HCT116 (cell line): Measurements from ENCODE around the gene RABEPK. TPM values are rescaled to one million over a fixed set of nuclear protein-coding genes. Genes with fewer than 3 reads are reported as not detected.

ENCODE experiments used
- ATAC-seq: fragments of 200-7000 bp; cut with Tn5 transposase; 2 replicates; pipeline ENCODE4 v1.9.1; 2020; ENCODE audit warnings: mild to moderate bottlenecking, moderate library complexity
- BruUV-seq: library from RNA; stranded (reverse); fragments of 400-500 nt; replicated peaks from 2 replicates; lab custom pipeline; 2021; lab: Mats Ljungman, UMichigan
- CTCF ChIA-PET: fragments of 300-600 bp; sonication (Branson Sonifier 250); formaldehyde crosslinking; loops from one replicate; lab custom pipeline; 2021; ENCODE audit warnings: antibody characterized with exemption; lab: Charles Lee
- POLR2A ChIA-PET: fragments of 300-600, 350-600 bp; sonication (Branson Sonifier 250); formaldehyde crosslinking; loops from one replicate; lab custom pipeline; 2021; ENCODE audit warnings: antibody characterized with exemption; lab: Charles Lee
- RAD21 ChIA-PET, 2 experiments: fragments of 300-600 bp; sonication (Branson Sonifier 250); formaldehyde crosslinking; loops; one replicate each; lab custom pipeline; 2023; ENCODE audit warnings: low total read pairs in 2 of 2; ENCODE audit not compliant: uncharacterized antibody in 2 of 2, unreplicated experiment in 2 of 2, low non-redundant PET in 1 of 2; lab: Charles Lee
- DNase-seq: peaks from one replicate; pipeline ENCODE4 v3.0.0-alpha.2; 2010; ENCODE audit warnings: low read depth, low spot score
- H2AFZ ChIP-seq: fragments of 200-600 bp; shearing (Covaris generic), sonication (generic); 2 replicates; pipeline ENCODE4 v1.6.1; 2017; ENCODE audit warnings: low read depth, mixed run types, mixed read lengths, antibody characterized with exemption, low read length; ENCODE audit not compliant: poor library complexity, severe bottlenecking
- H3K27ac ChIP-seq: 2 replicates; pipeline ENCODE4 v1.5.1; 2012; ENCODE audit warnings: low read depth, low read length
- H3K27me3 ChIP-seq: fragments of 200-600 bp; sonication (generic); 2 replicates; pipeline ENCODE4 v1.6.1; 2016; ENCODE audit warnings: mixed run types, low read length, mixed read lengths; ENCODE audit not compliant: insufficient read depth
- H3K36me3 ChIP-seq, 2 experiments: fragments of 200-500 bp in 1 of 2; fragments of 200-600 bp in 1 of 2; sonication (Bioruptor generic) in 1 of 2; sonication (generic) in 1 of 2; 2 replicates each; pipeline versions ENCODE4 v1.5.1 to v1.6.1; 2014 to 2016; ENCODE audit warnings: low read length in 2 of 2, inconsistent platforms in 1 of 2, mixed read lengths in 1 of 2, mixed run types in 1 of 2; ENCODE audit not compliant: insufficient read depth in 2 of 2, control insufficient read depth in 1 of 2
- H3K4me1 ChIP-seq, 2 experiments: fragments of 200-600 bp in 1 of 2; sonication (generic) in 1 of 2; 2 replicates each; pipeline versions ENCODE4 v1.5.1 to v1.6.1; 2012 to 2017; ENCODE audit warnings: low read length in 2 of 2, inconsistent platforms in 1 of 2, mild to moderate bottlenecking in 1 of 2, mixed read lengths in 1 of 2, mixed run types in 1 of 2, moderate library complexity in 1 of 2; ENCODE audit not compliant: insufficient read depth in 2 of 2, control insufficient read depth in 1 of 2
- H3K4me2 ChIP-seq: fragments of 200-600 bp; sonication (generic); 2 replicates; pipeline ENCODE4 v1.6.1; 2017; ENCODE audit warnings: mixed run types, low read length, mixed read lengths
- H3K4me3 ChIP-seq, 2 experiments: fragments of 200-600 bp in 1 of 2; sonication (generic) in 1 of 2; replicated peaks in 1 of 2; 2 replicates each; pipeline ENCODE4 v1.5.1; 2011 to 2016; ENCODE audit warnings: low read length in 2 of 2, control low read depth in 1 of 2, low read depth in 1 of 2, mild to moderate bottlenecking in 1 of 2, mixed read lengths in 1 of 2, mixed run types in 1 of 2
- H3K79me2 ChIP-seq: fragments of 200-600 bp; sonication (generic); 2 replicates; pipeline ENCODE4 v1.6.1; 2017; ENCODE audit warnings: mild to moderate bottlenecking, mixed run types, low read length, moderate library complexity, mixed read lengths; ENCODE audit not compliant: insufficient read depth
- H3K9ac ChIP-seq: fragments of 200-600 bp; sonication (generic); 2 replicates; pipeline ENCODE4 v1.6.1; 2016; ENCODE audit warnings: low read length, mixed read lengths
- H3K9me2 ChIP-seq: fragments of 200-600 bp; sonication (generic), shearing (Covaris generic); 2 replicates; pipeline ENCODE4 v1.6.1; 2017; ENCODE audit warnings: mixed run types, mild to moderate bottlenecking, moderate library complexity; ENCODE audit not compliant: insufficient read depth
- H3K9me3 ChIP-seq, 2 experiments: fragments of 200-500 bp in 1 of 2; fragments of 200-600 bp in 1 of 2; sonication (Bioruptor generic) in 1 of 2; sonication (generic) in 1 of 2; 2 replicates each; pipeline ENCODE4 v1.6.1; 2014 to 2017; ENCODE audit warnings: low read length in 2 of 2, mixed read lengths in 2 of 2, inconsistent platforms in 1 of 2, low read depth in 1 of 2, mild to moderate bottlenecking in 1 of 2, mixed run types in 1 of 2, moderate library complexity in 1 of 2; ENCODE audit not compliant: control insufficient read depth in 1 of 2, insufficient read depth in 1 of 2
- H4K20me1 ChIP-seq: fragments of 200-600 bp; sonication (generic), shearing (Covaris generic); 2 replicates; pipeline ENCODE4 v1.6.1; 2017; ENCODE audit warnings: mixed run types, mild to moderate bottlenecking, moderate library complexity; ENCODE audit not compliant: insufficient read depth
- EGR1 ChIP-seq: IDR thresholded peaks from 2 replicates; pipeline ENCODE4 v1.6.1; 2012; ENCODE audit warnings: low read depth
- ELF1 ChIP-seq: IDR thresholded peaks from 2 replicates; pipeline ENCODE4 v1.6.1; 2012; ENCODE audit warnings: low read depth, borderline replicate concordance
- EZH2 ChIP-seq: fragments of 200-600 bp; sonication (generic); IDR thresholded peaks from 2 replicates; pipeline ENCODE4 v1.6.1; 2017; ENCODE audit warnings: antibody characterized with exemption, mixed run types
- EZH2phosphoT487 ChIP-seq: fragments of 200-600 bp; IDR thresholded peaks from 2 replicates; pipeline ENCODE4 v1.6.1; 2018; ENCODE audit warnings: antibody characterized with exemption, borderline replicate concordance
- FOSL1 ChIP-seq: IDR thresholded peaks from 2 replicates; pipeline ENCODE4 v1.6.1; 2012; ENCODE audit warnings: low read depth
- JUND ChIP-seq: IDR thresholded peaks from 2 replicates; pipeline ENCODE4 v1.6.1; 2012
- POLR2A ChIP-seq: IDR thresholded peaks from 2 replicates; pipeline ENCODE4 v1.7.0; 2011; ENCODE audit warnings: borderline replicate concordance; ENCODE audit not compliant: insufficient read depth, insufficient read length; ENCODE audit errors: extremely low read depth
- SIN3A ChIP-seq: IDR thresholded peaks from 2 replicates; pipeline ENCODE4 v1.6.1; 2012; ENCODE audit warnings: low read depth
- SP1 ChIP-seq: IDR thresholded peaks from 2 replicates; pipeline ENCODE4 v1.6.1; 2012; ENCODE audit warnings: low read depth
- SRF ChIP-seq: IDR thresholded peaks from 2 replicates; pipeline ENCODE4 v1.6.1; 2012; ENCODE audit warnings: low read depth
- ZFX ChIP-seq: fragments of 450-650 bp; IDR thresholded peaks from 2 replicates; pipeline ENCODE4 v1.6.1; 2017
- intact Hi-C: fragments of 100-400 bp; cut with micrococcal nuclease; formaldehyde crosslinking; loops from 2 replicates; pipeline ENCODE4 v1.10.0; 2022
- total RNA-seq: library from RNA; stranded (reverse); gene quantifications from one replicate; pipeline ENCODE4 v1.2.1, GENCODE V29; 2021; ENCODE audit not compliant: unreplicated experiment
- TF ChIP-seq, protein P1 (sequence below): IDR thresholded peaks from 2 replicates; pipeline ENCODE4 v1.6.1; 2012; ENCODE audit warnings: low read depth
- TF ChIP-seq, protein P2 (sequence below): IDR thresholded peaks from 2 replicates; pipeline ENCODE4 v1.6.1; 2012
- TF ChIP-seq, protein P3 (sequence below), 3 experiments: fragments of 200-600 bp in 1 of 3; sonication (generic) in 1 of 3; IDR thresholded peaks in 2 of 3; conservative IDR thresholded peaks in 1 of 3; 2 replicates each; pipeline ENCODE4 v1.5.1; 2012 to 2017; ENCODE audit warnings: low read depth in 2 of 3, low read length in 2 of 3, antibody characterized with exemption in 1 of 3, borderline replicate concordance in 1 of 3, control low read depth in 1 of 3, mild to moderate bottlenecking in 1 of 3, mixed read lengths in 1 of 3, mixed run types in 1 of 3, moderate library complexity in 1 of 3; ENCODE audit not compliant: insufficient read depth in 1 of 3

RABEPK gene
- total RNA-seq, 1 experiment from 2014 or later = 48.3 TPM

DNA sequence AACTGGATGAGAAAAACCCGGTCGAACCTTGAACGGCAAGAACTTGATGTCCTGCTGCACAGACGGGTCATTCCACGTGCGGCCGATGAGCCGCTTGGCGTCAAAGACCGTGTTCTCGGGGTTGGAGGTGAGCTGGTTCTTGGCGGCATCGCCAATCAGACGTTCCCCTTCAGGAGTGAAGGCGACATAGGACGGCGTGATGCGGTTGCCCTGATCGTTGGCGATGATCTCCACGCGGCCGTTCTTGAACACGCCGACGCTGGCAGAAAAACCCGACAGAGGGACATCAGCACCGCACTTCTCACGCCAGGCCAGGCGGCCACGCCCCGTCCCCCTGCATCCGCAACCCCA, 40.3 kb downstream of the RABEPK start:
- Histone ChIP-seq H3K27ac (peak overlapping the region; percentile 89), H3K36me3 (peaks cover 44 to 47% of the 10 kb centered on the region in 2 experiments), H3K27me3 (no peaks in the 10 kb centered on the region), H3K9ac (peak overlapping the region; percentile 98), H3K4me1 (peaks cover 27 to 36% of the 10 kb centered on the region in 2 experiments), H2AFZ (no peak overlapping the region), H3K4me3 (peak overlapping the region; percentile 97 to 99), H3K4me2 (peak overlapping the region; percentile 86), H4K20me1 (peaks cover 36% of the 10 kb centered on the region)
- TSS peak; percentile 55 for BruUV-seq
- ChIA-PET POLR2A (interaction anchor here (0.6 to 5.3 kb wide), 14 partner anchors 9 to 665 kb away, joined by 3 to 54 read pairs (median 6); partner anchors contain the start of gene GAPVD1), RAD21 (no interaction called here)
- ATAC-seq (peak; percentile 5; the same call in 1 of the 2 replicates), DNase-seq (no peak)
- intact Hi-C loops = no loop called here
- no peak for TF ChIP-seq EGR1
- TF ChIP-seq FOSL1 = no peak
- no peak for TF ChIP-seq SIN3A
- no peak for TF ChIP-seq ZFX
- TF ChIP-seq, all 23 proteins: peak for 0
- Histone ChIP-seq H3K79me2 (peaks cover 61% of the 10 kb centered on the region), H3K9me3 (no peaks in the 10 kb centered on the region), H3K9me2 (no peaks in the 10 kb centered on the region)
- CTCF ChIA-PET = no interaction called here

DNA sequence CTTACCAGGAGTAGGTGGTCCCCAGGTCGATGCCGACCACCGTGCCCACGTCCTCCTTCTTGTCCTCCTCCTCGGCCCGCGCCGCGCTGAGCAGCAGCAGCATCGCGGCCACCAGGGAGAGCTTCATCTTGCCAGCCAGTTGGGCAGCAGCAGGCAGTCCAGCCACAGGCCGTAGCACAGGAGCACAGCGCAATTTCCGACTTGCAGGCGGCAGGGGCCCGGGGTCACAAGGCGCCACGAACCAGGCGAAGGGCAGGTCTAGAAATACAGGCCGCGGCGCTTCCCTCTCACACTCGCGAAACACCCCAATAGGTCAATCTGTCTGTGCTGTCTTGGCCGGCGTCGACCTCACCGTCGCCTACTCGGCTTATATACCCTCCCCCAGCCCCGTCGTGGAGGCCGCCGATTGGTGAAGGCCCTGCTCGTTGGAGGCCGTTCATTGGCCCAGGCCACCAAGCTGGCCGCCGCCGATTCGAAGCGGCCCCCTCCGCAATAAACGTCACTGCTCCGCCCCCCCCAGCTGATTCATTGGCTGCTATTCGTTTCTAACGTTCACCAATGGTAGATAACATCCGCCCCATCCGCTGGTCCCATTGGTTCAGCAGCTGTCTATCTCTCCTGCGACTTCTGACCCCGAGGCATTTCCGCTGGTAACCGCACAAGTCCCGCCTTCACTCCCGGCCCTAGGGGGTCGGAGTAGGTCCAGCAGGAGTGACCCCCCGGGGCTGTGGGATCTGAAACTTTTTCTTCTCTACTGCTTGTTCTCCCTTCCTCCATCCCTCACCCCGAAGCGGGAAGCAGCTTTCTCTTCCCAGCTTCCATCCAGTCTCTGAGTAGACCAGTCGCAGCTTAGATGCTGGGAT, 40.9 kb downstream of the RABEPK start, which contains the start of gene HSPA5:
Gene HSPA5, minus strand, starts transcription at position 344 of the 863 bp plus-strand sequence. Its CDS starts 217 bp downstream, at position 127.
- ChIA-PET CTCF (no interaction called here), RAD21 (no interaction called here), POLR2A (interaction anchor here (0.6 to 5.3 kb wide), 34 partner anchors 9 to 1361 kb away, joined by 3 to 54 read pairs (median 5); partner anchors contain the start of genes ARPC5L, GAPVD1, NR6A1 and RABEPK)
- no TSS peak for BruUV-seq
- Histone ChIP-seq H3K36me3 (peaks cover 38 to 43% of the 10 kb centered on the region in 2 experiments), H3K4me1 (peaks cover 27 to 42% of the 10 kb centered on the region in 2 experiments), H3K27me3 (no peaks in the 10 kb centered on the region), H3K9ac (peak within 1 kb of the TSS; percentile 98), H3K27ac (peak within 1 kb of the TSS; percentile 89), H3K4me2 (peak within 1 kb of the TSS; percentile 86), H3K9me3 (no peaks in the 10 kb centered on the region), H3K79me2 (peaks cover 55% of the 10 kb centered on the region), H3K9me2 (no peaks in the 10 kb centered on the region), H4K20me1 (peaks cover 30% of the 10 kb centered on the region), H3K4me3 (peak within 1 kb of the TSS; percentile 97 to 99), H2AFZ (no peak within 1 kb of the TSS)
- ATAC-seq (peak; percentile 87), DNase-seq (peak; percentile 99)
- intact Hi-C loops = no loop called here
- TF ChIP-seq POLR2A (peak; percentile 98), ELF1 (no peak), SRF (no peak), FOSL1 (no peak), JUND (no peak), EZH2 (no peak), SIN3A (no peak), EZH2phosphoT487 (no peak), SP1 (no peak)
- TF ChIP-seq, protein P1, sequence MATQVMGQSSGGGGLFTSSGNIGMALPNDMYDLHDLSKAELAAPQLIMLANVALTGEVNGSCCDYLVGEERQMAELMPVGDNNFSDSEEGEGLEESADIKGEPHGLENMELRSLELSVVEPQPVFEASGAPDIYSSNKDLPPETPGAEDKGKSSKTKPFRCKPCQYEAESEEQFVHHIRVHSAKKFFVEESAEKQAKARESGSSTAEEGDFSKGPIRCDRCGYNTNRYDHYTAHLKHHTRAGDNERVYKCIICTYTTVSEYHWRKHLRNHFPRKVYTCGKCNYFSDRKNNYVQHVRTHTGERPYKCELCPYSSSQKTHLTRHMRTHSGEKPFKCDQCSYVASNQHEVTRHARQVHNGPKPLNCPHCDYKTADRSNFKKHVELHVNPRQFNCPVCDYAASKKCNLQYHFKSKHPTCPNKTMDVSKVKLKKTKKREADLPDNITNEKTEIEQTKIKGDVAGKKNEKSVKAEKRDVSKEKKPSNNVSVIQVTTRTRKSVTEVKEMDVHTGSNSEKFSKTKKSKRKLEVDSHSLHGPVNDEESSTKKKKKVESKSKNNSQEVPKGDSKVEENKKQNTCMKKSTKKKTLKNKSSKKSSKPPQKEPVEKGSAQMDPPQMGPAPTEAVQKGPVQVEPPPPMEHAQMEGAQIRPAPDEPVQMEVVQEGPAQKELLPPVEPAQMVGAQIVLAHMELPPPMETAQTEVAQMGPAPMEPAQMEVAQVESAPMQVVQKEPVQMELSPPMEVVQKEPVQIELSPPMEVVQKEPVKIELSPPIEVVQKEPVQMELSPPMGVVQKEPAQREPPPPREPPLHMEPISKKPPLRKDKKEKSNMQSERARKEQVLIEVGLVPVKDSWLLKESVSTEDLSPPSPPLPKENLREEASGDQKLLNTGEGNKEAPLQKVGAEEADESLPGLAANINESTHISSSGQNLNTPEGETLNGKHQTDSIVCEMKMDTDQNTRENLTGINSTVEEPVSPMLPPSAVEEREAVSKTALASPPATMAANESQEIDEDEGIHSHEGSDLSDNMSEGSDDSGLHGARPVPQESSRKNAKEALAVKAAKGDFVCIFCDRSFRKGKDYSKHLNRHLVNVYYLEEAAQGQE = no peak
- TF ChIP-seq, protein P2, sequence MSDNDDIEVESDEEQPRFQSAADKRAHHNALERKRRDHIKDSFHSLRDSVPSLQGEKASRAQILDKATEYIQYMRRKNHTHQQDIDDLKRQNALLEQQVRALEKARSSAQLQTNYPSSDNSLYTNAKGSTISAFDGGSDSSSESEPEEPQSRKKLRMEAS = no peak
- TF ChIP-seq, protein P3, sequence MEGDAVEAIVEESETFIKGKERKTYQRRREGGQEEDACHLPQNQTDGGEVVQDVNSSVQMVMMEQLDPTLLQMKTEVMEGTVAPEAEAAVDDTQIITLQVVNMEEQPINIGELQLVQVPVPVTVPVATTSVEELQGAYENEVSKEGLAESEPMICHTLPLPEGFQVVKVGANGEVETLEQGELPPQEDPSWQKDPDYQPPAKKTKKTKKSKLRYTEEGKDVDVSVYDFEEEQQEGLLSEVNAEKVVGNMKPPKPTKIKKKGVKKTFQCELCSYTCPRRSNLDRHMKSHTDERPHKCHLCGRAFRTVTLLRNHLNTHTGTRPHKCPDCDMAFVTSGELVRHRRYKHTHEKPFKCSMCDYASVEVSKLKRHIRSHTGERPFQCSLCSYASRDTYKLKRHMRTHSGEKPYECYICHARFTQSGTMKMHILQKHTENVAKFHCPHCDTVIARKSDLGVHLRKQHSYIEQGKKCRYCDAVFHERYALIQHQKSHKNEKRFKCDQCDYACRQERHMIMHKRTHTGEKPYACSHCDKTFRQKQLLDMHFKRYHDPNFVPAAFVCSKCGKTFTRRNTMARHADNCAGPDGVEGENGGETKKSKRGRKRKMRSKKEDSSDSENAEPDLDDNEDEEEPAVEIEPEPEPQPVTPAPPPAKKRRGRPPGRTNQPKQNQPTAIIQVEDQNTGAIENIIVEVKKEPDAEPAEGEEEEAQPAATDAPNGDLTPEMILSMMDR (IDR thresholded peaks at IDR 0.05 in 2 of 3, conservative IDR thresholded peaks at IDR 0.05 in 1 of 3; ENCODE audit: borderline replicate concordance in 1 of 3, insufficient read depth in 1 of 3, low read depth in 2 of 3, low read length in 2 of 3) = no peak
